HG03196 (cell line): ENCODE measurements around the gene RANBP17.
"Not testable (repeated sequence)": the region's sequence is repeated elsewhere in the genome, so short reads cannot be mapped to it uniquely, and the experiment has no call there.

Experiments used
- ATAC-seq: cut with Tn5 transposase; IDR thresholded peaks from one replicate; pipeline ENCODE4 v1.9.1; 2021; ENCODE audit not compliant: unreplicated experiment

The RANBP17 gene

GRCh38 chr5:170937914-170938313, 76.1 kb downstream of the RANBP17 start:
- no peak for ATAC-seq

- ATAC-seq = no peak
These were observed 77.4 kb downstream of the RANBP17 start for GRCh38 chr5:170939178-170939577.

- ATAC-seq = no peak
These were observed 80.0 kb downstream of the RANBP17 start for GRCh38 chr5:170941788-170942187.

- no peak for ATAC-seq
These were observed 83.5 kb downstream of the RANBP17 start for GRCh38 chr5:170945275-170945674.

- ATAC-seq = no peak
These were observed 98.7 kb downstream of the RANBP17 start for GRCh38 chr5:170960567-170960966.

- no peak for ATAC-seq
These were observed 101.7 kb downstream of the RANBP17 start for GRCh38 chr5:170963521-170963920.

GRCh38 chr5:170974461-170974860, 112.6 kb downstream of the RANBP17 start:
- ATAC-seq = no peak

- not testable (repeated sequence) for ATAC-seq
These were observed 118.4 kb downstream of the RANBP17 start for GRCh38 chr5:170980261-170980660.

- ATAC-seq = no peak
These were observed 123.7 kb downstream of the RANBP17 start for GRCh38 chr5:170985486-170985885.

GRCh38 chr5:170986598-170986997, 124.8 kb downstream of the RANBP17 start:
- no peak for ATAC-seq

- no peak for ATAC-seq
These were observed 131.7 kb downstream of the RANBP17 start for GRCh38 chr5:170993476-170993875.

GRCh38 chr5:171010086-171010485, 148.3 kb downstream of the RANBP17 start:
- ATAC-seq = no peak

GRCh38 chr5:171010816-171011215, 149.0 kb downstream of the RANBP17 start:
- no peak for ATAC-seq

- ATAC-seq = no peak
These were observed 161.7 kb downstream of the RANBP17 start for GRCh38 chr5:171023508-171023907.

- no peak for ATAC-seq
These were observed 162.3 kb downstream of the RANBP17 start for GRCh38 chr5:171024084-171024483.

- no peak for ATAC-seq
These were observed 167.6 kb downstream of the RANBP17 start for GRCh38 chr5:171029401-171029800.

GRCh38 chr5:171031977-171032376, 170.2 kb downstream of the RANBP17 start:
- ATAC-seq = no peak

GRCh38 chr5:171032435-171032973, 170.7 kb downstream of the RANBP17 start:
- no peak for ATAC-seq

- not testable (repeated sequence) for ATAC-seq
These were observed 180.1 kb downstream of the RANBP17 start for GRCh38 chr5:171041893-171042292.

- no peak for ATAC-seq
These were observed 189.1 kb downstream of the RANBP17 start for GRCh38 chr5:171050916-171051315.

GRCh38 chr5:171055875-171056454, 194.1 kb downstream of the RANBP17 start:
- no peak for ATAC-seq

GRCh38 chr5:171067540-171068130, 205.8 kb downstream of the RANBP17 start:
- ATAC-seq = no peak

GRCh38 chr5:171074747-171075146, 212.9 kb downstream of the RANBP17 start:
- no peak for ATAC-seq
